HG03175 (cell line): ENCODE results near the gene POM121L2.

Experiments
- ATAC-seq: cut with Tn5 transposase; IDR thresholded peaks from one replicate; pipeline ENCODE4 v1.9.1; 2021; ENCODE audit warnings: mild to moderate bottlenecking, moderate library complexity; ENCODE audit not compliant: unreplicated experiment

The POM121L2 gene

GRCh38 chr6:27260836-27261375, 51.2 kb downstream of the POM121L2 start:
- no peak for ATAC-seq

GRCh38 chr6:27260369-27260768, 51.7 kb downstream of the POM121L2 start:
- ATAC-seq: no peak
